Skeletal muscle cell (primary cell): ENCODE measurements around the gene ALG11.

ENCODE experiments used
- DNase-seq: peaks from one replicate; pipeline ENCODE4 v3.0.0-alpha.2; 2010; ENCODE audit warnings: low read depth
- H3K4me3 ChIP-seq: 2 replicates; pipeline ENCODE4 v1.5.1; 2011; ENCODE audit warnings: low read depth, mild to moderate bottlenecking, control low read depth, low read length, moderate library complexity

ALG11 gene

GRCh38 chr13:51996641-51997040, 15.6 kb upstream of the ALG11 start:
- no peak for DNase-seq
- no peak overlapping the region for H3K4me3 ChIP-seq

DNA sequence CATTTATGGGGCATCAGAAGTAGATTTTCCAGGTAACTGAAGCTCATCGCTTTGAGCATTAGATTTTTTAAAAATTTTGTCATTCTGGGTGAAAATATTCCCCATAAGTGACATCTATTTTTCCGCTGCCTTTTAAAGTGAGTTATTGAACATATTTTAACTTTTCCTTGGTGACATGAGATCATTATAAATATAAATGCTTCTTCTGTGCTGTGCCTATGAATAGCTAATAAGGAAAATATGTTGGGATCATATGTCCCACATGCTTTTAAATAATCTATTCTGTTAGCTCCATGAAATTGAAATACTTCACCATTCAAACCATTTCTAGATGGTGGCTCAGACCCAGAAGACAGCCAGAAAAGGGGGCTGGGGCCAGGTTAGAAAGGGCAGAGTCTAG, 15.0 kb upstream of the ALG11 start:
- no peak overlapping the region for H3K4me3 ChIP-seq
- no peak for DNase-seq

- no peak overlapping the region for H3K4me3 ChIP-seq
- DNase-seq = no peak
These were observed 14.4 kb upstream of the ALG11 start for GRCh38 chr13:51997641-51998330.

DNA sequence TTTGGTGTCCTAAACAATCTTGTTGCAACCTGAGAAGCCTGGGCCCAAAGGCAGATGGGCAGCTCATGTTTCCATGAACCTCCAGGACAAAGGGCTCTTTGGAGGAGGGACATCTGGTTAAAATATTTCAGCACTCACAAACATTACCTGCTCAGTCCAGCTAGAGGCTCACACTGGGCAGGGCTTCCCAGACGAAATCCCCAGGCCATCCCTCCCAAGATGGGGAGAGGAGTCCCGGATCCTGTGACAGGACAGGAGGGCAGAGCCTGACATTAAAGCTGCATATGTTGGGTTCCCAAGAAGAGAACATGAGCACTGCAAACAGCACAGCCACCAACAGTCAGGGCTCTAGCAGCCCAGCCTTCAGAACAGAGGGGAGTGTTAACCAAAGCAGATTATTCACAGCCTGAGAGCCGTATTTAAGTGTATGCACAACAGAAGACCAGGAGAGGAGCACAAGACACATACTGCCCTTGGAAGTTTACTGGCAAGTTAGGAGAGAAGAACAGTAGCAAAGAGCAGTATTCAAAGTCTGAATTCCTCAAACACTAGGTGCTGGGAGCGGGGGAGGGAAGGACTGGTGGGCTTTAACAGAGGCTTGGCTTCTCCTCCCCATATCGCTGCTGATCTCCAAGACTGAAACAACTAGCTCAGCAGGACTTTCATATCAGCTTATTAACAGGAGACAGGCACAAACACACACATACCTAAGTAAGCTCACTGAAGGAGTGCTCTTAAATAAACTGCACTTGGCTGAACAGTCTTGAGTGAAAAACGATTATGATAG, 13.3 kb upstream of the ALG11 start:
- DNase-seq = no peak
- no peak overlapping the region for H3K4me3 ChIP-seq

DNA sequence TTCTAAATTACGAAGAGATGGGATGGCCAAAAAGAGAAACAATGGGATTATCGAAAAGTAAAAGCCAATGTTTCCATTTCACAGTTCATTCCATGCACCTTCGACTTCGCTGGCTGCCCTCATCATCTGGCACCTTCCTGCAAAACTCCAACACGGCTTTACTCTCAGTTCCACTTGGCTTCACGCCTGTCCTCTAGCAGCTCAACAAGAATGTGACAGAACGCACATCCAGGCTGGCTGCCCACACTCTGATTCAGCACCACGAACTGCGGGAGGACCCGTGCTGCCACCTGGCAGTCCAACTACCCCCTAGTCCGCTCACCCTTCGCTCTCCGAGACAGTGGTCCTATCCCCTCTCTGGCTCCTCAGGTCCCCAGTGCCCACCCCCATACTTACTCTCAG, 12.7 kb upstream of the ALG11 start:
- H3K4me3 ChIP-seq = no peak overlapping the region
- DNase-seq = no peak

DNA sequence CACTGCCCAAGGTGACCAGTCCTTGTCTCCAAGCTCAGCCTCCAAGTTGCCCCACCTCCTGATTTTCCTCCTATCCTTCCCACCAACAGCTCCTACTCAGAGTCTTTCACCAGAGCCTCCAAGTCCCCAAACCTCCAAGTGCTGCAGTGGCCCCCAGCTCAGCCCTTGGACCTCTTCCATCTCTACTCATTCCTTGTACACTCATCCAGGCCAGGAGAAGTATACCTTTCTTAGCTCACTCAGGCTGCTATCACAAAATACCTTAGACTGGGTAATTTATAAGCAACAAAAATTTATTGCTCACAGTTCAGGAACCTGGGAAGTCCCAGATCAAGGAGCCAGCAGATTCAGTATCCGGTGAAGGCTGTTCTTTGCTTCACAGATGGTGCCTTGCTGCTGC, 12.3 kb upstream of the ALG11 start:
- no peak overlapping the region for H3K4me3 ChIP-seq
- no peak for DNase-seq

GRCh38 chr13:52001120-52001731, 11.0 kb upstream of the ALG11 start:
- H3K4me3 ChIP-seq = no peak overlapping the region
- no peak for DNase-seq

GRCh38 chr13:52002361-52002760, 9.8 kb upstream of the ALG11 start:
- no peak overlapping the region for H3K4me3 ChIP-seq
- DNase-seq = no peak

DNA sequence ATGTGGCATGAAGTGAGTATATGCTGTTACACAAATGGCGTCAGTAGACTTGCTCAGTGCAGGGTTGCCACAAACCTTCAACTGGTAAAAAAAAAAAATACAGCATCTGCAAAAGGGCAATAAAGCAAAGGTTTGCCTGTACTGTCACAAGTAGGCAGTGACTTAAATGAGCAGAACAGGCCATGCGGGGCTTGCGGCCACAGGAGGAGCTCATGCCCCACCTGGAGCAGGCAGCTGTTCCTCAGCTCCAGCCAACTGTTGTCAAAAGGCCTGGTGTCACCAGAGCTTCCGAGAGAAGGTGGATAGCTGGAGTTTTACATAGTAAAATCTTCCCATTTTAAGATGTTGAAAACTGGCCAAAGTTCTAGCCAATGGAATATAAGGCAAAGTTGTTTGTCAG, 8.7 kb upstream of the ALG11 start:
- DNase-seq = no peak
- no peak overlapping the region for H3K4me3 ChIP-seq

DNA sequence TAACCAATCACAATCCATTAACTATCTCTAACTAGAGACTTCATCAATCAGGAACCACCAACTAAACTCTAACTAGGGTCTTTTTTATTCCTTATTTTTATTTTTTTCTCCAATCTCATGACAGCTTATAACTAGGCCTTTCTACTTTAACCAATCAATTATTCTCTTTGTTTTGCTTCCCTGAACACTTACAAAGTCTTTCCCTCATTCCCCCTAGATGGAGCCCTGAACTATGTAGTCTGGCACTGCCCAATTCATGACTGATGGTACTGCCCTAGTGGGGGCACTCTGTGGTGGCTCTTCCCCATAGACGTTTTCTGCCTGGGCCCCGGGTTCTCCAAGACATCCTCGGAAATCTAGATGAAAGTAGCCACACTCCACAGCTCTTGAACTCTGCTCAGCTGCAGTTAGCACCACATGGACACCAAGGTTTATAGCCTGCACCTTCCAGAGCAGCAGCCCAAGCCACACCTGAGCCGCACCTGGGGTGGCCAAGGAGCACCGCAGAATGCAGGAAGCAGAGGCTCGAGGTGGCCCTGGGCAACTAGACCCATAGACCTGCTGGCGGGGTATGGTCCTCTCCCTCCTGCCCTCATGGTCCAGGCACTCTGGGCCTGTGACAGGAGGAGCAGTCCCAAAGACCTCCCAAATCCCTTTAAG, 7.6 kb upstream of the ALG11 start:
- no peak for DNase-seq
- H3K4me3 ChIP-seq = no peak overlapping the region

DNA sequence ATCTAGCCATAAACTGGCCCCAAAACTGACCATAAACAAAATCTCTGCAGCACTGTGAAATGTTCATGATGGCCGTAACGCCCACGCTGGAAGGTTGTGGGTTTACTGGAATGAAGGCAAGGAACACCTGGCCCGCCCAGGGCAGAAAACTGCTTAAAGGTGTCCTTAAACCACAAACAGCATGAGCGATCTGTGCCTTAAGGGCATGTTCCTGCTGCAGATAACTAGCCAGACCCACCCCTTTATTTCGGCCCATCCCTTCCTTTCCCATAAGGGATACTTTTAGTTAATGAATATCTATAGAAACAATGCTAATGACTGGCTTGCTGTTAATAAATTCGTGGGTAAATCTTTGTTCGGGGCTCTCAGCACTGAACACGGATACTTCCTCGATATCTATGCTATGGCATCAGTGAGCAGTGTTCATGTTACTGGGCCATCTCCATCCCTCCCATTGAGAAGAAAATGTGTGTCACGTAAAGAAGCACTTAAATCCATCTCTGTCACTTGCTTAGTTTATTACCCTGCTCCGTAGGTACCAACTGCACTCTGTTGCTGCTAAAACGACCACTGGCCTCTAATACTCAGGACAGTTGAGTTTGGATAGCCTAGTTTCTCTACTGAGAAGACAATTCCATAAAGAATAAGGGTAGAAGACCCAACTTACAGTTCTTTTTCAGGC, 6.2 kb upstream of the ALG11 start:
- no peak for DNase-seq

GRCh38 chr13:52006523-52007245, 5.5 kb upstream of the ALG11 start:
- H3K4me3 ChIP-seq = no peak overlapping the region
- no peak for DNase-seq

More for the DNA sequence above, 6.2 kb upstream of the ALG11 start:
- no peak overlapping the region for H3K4me3 ChIP-seq

- no peak for DNase-seq
- H3K4me3 ChIP-seq = no peak overlapping the region
These were observed 2.3 kb upstream of the ALG11 start for GRCh38 chr13:52009946-52010345.

GRCh38 chr13:52010890-52011631, 1.1 kb upstream of the ALG11 start, which contains the start of gene ATP7B:
Gene ATP7B (minus strand): TSS chr13:52011450. CDS start chr13:52011337, 113 bp downstream.
- H3K4me3 ChIP-seq = peak within 1 kb of the TSS; percentile 97
- no peak for DNase-seq

- peak overlapping the region; percentile 97 for H3K4me3 ChIP-seq
- DNase-seq = no peak
These were observed 276 bp downstream of the ALG11 start for GRCh38 chr13:52012512-52012836.

DNA sequence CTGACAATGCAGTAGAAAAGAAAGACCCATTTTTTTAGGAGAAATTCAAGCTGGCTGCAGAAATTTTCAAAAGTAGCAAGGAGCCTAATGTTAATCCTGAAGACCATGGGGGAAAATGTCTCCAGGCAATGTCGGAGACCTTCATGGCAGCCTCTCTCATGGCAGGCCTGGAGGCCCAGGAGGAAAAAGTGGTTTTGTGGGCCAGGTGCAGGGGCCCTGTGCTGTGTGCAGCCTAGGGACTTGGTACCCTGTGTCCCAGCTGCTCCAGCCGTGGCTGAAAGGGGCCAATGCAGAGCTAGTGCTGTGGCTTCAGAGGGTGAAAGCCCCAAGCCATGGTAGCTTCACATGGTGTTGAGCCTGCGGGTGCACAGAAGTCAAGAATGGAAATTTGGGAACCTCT, 4.1 kb downstream of the ALG11 start:
- no peak overlapping the region for H3K4me3 ChIP-seq
- DNase-seq = no peak

DNA sequence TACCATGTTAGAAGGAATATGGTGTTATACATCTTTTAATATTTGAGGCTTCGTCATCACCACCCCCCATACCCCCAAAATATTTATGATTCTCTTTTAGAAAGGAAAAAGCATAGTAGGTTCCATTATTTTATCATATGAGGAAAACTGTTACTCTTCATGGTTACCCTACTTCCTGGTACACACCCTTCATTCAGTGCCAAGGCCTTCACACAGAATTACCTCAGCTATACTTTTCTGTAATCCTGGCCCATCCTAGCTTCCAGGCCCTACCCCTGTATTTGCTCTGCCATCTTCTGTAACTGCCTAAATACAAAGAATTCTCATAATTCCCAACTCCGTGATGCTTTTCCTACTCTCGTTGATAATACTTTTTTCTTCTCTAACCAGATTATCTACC, 8.0 kb downstream of the ALG11 start:
- no peak for DNase-seq

DNA sequence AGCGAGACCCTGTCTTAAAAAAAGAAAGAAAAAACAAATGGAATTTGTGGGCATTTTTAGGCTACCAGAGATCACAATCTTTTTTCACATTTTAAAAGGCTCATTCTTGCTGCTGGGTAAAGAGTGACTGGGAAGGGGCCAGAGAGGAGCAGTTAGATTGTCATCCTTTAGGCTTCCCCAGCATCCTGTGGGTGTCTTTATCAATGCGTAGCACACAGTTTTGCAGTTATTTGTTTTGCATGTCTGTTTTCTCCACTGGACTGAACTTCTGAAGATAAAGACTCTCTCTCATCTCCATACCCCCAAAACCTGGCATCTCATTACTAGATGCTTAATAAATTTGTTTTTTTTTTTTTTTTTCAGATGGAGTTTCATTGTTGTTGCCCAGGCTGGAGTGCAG, 10.2 kb downstream of the ALG11 start:
- no peak for DNase-seq
- no peak overlapping the region for H3K4me3 ChIP-seq

More for the DNA sequence above, 8.0 kb downstream of the ALG11 start:
- H3K4me3 ChIP-seq = no peak overlapping the region
